Posterior vena cava (tissue), 2 donors: Measurements from ENCODE around the gene CASKIN1. TPM values are rescaled to one million over a fixed set of nuclear protein-coding genes. Genes with fewer than 3 reads are reported as not detected.

Experiments used
- DNase-seq: peaks from one replicate; pipeline ENCODE4 v3.0.0-alpha.2; 2020; ENCODE audit warnings: low spot score
- intact Hi-C, 2 donors: fragments of 100-400 bp; cut with DNase I; formaldehyde crosslinking; loops; one replicate each; pipeline versions ENCODE4 v1.14.1 to v1.14.2; 2022 to 2023
- total RNA-seq, 2 donors: library from RNA; stranded (reverse); fragmentation: NEBNext Ultra II Directional; extraction: Animal tissue kit (Norgen Biotek cat#: 25700); gene quantifications; one replicate each; pipeline ENCODE4 v1.2.1, GENCODE V29; 2021
- donor health status: DM: yes; HTN: yes; CAD: no.
- donor health status: DM: yes; HTN: yes; CAD: no.

CASKIN1 gene
- total RNA-seq, 2 donors from 2014 or later: 0.05 TPM; not detected in 1

DNA sequence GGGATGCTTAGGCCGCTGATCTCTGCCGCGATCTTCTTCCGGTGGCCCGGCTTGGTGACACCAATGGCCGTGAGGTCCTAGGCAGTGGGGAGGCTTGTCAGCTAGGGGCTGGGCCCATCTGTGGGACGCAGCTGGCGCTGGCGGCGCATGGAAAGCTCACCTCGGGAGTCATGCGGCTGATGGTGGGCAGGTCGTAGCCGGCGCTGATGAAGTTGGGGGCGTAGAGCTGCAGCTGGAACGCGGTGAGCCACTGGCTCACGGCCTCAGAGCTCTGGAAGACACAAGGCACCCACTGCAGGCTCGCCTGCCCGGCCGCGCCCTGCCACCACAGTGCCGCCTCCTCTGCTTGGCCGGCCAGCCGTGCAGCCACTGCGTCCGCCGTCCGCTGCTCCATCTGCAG lies 12.7 kb downstream of the CASKIN1 start:
- no peak for DNase-seq
- intact Hi-C loops: no loop called here

- DNase-seq: no peak
- intact Hi-C loops: no loop called here
Observed at GRCh38 chr16:2181952-2182351, 14.5 kb downstream of the CASKIN1 start.

DNA sequence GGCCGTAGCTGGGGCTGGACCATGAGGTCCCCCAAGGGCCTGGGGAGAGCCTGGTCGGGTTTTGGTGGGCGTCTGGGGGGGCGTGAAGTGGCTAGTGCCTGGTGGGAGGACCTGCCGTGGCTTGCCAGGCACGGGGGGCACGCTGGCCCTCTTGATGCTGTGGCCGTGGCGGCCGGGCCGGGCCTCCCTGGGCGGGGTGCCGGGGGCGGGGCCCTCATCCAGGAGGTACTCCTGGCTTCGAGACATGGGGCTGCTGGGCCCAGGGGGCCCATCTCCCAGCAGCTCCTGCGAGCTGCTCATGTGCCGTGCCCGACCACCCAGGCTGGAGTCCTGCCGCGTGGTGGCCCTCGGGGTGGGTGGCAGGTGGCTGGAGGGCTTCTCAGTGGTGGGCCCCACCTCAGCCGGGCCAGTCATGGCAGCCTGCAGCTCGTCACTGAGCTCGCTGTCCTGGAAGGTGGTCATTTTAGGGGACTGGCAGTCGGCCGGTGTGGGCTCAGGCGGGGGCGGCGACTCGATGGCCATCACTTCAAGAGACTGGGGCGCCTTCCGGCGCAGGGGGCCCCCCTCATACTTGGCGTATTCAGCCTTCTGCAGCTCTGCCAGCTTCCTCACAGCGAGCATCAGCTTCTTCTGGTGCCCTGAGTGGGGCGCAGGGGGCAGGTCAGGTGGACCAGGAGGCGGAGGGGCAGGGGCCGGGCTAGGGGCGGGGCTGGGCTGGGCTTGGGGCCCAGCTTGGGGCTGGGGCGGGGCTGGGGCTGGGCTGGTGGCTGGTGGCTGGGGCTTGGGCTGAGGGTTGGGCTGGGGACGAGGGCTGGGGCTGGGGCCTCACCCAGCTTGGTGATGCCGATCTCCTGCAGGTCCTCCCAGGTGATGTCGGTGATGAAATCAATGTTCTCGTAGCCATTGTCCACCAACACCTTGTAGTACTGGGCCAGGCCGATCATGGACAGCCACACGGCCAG lies 15.2 kb downstream of the CASKIN1 start:
- intact Hi-C loops: no loop called here
- no peak for DNase-seq

GRCh38 chr16:2180461-2180860 lies 15.9 kb downstream of the CASKIN1 start:
- no peak for DNase-seq
- intact Hi-C loops: no loop called here

DNA sequence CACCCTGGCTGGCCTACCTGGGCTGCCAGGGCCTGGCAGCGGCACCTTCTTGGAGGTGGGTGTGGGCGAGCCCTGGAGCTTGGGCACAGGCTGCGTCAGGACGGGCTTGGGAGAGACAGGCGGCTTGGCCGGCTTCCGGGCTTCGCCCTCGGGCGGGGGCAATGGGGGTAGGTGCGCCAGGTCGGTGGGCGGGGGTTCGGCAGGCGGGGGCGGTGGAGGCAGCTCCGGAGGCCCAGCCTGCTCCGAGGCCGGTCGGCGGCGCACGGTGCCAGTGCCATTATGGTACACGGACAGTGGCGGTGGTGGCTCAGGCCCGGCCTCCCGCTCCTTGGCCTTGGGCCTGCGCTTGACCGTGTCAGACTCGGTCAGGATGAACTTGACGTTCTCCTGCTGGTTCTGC lies 16.8 kb downstream of the CASKIN1 start:
- intact Hi-C loops: no loop called here
- DNase-seq: no peak

GRCh38 chr16:2179107-2179501 lies 17.3 kb downstream of the CASKIN1 start:
- DNase-seq: no peak

DNA sequence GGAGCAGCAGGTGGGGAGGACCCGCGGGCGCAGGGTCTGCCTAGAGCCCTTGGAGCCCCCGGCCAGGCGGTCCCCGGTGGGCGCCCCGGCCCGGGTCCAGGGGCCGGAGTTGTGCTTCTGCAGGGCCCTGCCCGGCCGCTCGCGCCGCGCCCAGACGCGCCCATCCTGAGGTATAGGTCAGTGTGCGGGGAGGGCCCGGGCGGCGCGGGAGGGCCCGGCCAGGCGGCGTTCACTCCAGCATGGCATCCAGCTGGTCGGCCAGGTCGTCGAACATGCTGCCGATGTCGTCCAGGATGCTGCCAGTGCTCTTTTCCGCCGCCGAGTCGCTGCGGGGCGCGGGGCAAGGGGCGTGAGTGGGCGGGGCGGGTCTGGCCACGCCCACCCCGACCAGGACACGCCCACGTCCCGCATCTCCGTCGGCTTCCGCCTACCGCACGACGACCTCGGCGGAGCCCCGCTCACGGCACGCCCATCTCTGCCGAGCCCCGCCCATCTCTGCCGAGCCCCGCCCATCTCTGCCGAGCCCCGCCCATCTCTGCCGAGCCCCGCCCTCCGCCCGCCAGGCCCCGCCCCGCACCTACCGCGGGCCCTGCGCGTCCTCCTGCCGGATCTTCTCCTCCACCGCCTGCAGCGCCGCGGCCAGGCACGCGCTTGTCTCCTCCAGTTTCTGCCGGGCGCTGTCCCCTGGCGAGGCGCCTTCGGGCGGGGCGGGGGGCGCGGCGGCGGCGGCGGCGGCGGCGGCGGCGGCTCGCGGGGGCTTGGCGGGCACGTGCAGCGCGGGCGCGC lies 17.9 kb downstream of the CASKIN1 start:
- intact Hi-C loops: no loop called here

More at GRCh38 chr16:2179107-2179501, 17.3 kb downstream of the CASKIN1 start:
- intact Hi-C loops: no loop called here

DNA sequence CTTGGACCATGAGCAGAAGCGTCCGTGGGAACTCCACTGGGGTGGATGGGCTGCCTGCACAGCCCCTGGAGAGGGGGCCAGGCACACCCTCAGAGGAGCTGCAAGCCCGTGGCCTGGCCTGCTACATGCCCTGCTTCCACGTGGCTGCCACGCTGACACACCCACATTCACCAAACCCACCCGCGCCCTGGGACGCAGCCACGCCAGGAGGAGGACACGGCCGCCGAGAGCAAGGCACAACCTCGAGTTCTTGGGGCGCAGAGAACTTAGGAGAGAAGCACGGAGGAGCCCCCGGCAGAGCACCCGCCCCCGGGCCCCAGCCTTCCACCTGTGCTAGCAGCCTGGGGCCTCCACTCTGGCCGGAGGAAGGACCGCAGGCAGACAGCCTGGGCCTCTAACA lies 18.8 kb downstream of the CASKIN1 start:
- no peak for DNase-seq
- intact Hi-C loops: no loop called here

More for the DNA sequence above, 17.9 kb downstream of the CASKIN1 start:
- no peak for DNase-seq

GRCh38 chr16:2177101-2177500 lies 19.3 kb downstream of the CASKIN1 start:
- intact Hi-C loops: no loop called here
- DNase-seq: no peak

- no peak for DNase-seq
Observed at GRCh38 chr16:2176047-2176446, 20.4 kb downstream of the CASKIN1 start.

GRCh38 chr16:2175454-2175853 lies 21.0 kb downstream of the CASKIN1 start:
- DNase-seq: no peak

More at GRCh38 chr16:2176047-2176446, 20.4 kb downstream of the CASKIN1 start:
- intact Hi-C loops: no loop called here

GRCh38 chr16:2174396-2175131 lies 21.8 kb downstream of the CASKIN1 start:
- intact Hi-C loops: no loop called here
- DNase-seq: no peak

More at GRCh38 chr16:2175454-2175853, 21.0 kb downstream of the CASKIN1 start:
- intact Hi-C loops: no loop called here

- intact Hi-C loops: no loop called here
- DNase-seq: no peak
Observed at GRCh38 chr16:2173916-2174315, 22.5 kb downstream of the CASKIN1 start.

DNA sequence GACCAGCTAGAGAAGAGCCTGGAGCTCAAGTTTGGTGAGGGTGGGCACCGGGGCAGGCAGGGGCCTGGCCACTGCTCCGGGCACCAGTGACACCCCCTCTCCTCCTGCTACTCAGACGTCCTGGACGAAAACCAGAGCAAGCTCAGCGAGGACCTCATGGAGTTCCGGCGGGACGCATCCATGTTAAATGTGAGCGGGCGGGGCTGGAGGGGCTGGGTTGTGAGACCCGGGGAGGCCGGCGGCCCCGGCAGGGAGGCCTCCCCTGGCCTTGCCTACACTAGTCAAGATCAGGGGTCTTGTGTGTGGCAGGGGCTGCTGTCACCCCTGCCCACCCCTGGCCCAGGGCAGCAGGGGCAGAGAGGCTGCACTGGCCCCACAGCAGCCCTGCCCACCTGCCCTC lies 23.0 kb downstream of the CASKIN1 start:
- intact Hi-C loops: no loop called here
- no peak for DNase-seq

- no peak for DNase-seq
- intact Hi-C loops: no loop called here
Observed at GRCh38 chr16:2172688-2173335, 23.6 kb downstream of the CASKIN1 start.

DNA sequence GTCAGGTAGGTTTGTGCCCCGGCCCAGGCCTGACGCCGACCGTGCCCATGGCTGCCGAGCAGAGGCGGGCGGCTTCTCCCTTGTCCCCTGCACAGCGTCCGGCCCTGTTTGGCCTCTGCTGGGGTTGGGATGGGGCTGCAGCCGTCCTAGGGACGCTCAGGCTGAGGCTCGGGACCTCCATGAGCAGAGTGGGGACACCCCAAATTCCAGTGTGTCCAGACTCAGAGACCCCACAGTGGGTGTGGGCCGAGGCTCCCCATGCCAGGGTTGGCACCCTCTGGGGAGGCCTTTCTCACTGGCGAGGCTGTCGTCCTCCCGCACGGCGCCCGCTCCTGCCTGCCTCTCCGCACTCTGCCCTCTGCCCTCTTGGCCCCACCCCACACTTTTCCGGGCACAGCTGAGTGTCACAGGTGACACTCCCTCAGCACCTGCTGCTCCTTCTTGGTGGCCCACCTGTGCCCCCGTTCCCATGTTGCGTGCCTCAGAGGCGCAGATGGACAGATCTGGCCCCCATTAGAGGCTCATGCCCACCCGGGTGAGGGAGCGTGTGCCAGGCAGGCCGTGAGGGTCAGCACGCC lies 24.7 kb downstream of the CASKIN1 start:
- DNase-seq: no peak

GRCh38 chr16:2170587-2171435 lies 25.6 kb downstream of the CASKIN1 start:
- DNase-seq: no peak
- intact Hi-C loops: no loop called here

More for the DNA sequence above, 24.7 kb downstream of the CASKIN1 start:
- intact Hi-C loops: no loop called here

- intact Hi-C loops: no loop called here
- no peak for DNase-seq
Observed at GRCh38 chr16:2170080-2170479, 26.3 kb downstream of the CASKIN1 start.
